ENCODE data around the gene CIAO2B.
"Not testable (repeated sequence)": the region's sequence is repeated elsewhere in the genome, so short reads cannot be mapped to it uniquely, and the experiment has no call there.

CIAO2B gene

DNA sequence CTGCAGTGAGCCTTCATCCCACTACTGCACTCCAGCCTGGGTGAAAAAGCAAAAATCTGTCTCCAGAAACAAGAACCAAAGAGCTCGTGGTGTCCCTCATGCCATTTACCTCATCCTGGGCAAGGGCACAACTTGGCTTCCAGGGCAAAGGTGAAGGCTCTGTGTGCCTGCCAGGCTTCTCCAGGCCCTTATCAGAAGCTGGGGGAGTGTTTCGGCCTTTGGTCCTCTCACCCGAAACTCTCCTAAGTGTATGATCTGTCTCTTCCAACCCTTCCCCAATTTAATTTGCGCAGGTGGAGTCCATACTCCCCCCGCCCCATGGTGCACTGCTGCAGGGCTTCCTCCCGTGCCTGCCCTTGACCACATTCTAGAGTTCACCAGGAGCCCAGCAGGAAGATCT, 2.3 kb upstream of the CIAO2B start:
- DNase-seq (ENCODE audit: low read depth) = no peak
- no peak overlapping the region; the same call in 1 of the 2 replicates for H3K4me3 ChIP-seq (ENCODE audit: low read depth, low read length)
- TF ChIP-seq, protein P1, sequence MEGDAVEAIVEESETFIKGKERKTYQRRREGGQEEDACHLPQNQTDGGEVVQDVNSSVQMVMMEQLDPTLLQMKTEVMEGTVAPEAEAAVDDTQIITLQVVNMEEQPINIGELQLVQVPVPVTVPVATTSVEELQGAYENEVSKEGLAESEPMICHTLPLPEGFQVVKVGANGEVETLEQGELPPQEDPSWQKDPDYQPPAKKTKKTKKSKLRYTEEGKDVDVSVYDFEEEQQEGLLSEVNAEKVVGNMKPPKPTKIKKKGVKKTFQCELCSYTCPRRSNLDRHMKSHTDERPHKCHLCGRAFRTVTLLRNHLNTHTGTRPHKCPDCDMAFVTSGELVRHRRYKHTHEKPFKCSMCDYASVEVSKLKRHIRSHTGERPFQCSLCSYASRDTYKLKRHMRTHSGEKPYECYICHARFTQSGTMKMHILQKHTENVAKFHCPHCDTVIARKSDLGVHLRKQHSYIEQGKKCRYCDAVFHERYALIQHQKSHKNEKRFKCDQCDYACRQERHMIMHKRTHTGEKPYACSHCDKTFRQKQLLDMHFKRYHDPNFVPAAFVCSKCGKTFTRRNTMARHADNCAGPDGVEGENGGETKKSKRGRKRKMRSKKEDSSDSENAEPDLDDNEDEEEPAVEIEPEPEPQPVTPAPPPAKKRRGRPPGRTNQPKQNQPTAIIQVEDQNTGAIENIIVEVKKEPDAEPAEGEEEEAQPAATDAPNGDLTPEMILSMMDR (IDR thresholded peaks at IDR 0.05; ENCODE audit: control insufficient read depth, extremely low read depth, insufficient read depth) = no peak

DNA sequence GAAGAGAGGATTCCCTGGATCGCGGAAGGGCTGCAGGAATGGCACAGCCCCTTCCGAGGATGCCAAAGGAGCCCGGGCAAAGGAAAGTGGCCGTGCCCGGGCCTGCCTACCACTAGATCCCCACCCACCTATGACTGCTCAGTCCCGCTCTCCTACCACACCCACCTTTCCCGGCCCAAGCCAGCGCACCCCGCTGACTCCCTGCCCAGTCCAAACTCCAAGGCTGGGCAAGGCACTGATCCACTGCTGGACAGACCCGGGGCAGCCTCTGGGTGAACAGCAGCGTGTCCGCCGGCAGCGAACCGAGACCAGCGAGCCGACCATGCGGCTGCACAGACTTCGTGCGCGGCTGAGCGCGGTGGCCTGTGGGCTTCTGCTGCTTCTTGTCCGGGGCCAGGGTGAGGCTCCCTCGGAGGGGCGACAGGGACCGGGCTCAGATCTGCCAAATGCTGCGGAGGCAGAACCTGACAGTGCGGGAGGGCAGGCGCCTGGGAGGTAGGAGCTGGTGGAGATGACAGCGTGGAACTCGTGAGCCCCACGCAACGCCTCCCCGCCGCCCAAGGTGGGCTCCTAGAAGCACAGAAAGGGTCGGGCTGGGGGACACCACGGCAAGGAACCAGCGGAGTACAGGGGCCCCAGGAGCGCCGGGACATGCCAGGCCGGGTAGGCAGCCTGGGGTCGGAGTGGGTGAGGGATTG, 1.3 kb upstream of the CIAO2B start, which contains the start of gene CES2:
Gene CES2, plus strand, starts transcription at position 203 of the 698 bp plus-strand sequence. Its CDS starts 120 bp downstream, at position 323.
- peak within 1 kb of the TSS; percentile 98 for H3K4me3 ChIP-seq (ENCODE audit: low read depth, low read length)
- no peak for DNase-seq (ENCODE audit: low read depth)
- TF ChIP-seq, protein P1 (IDR thresholded peaks at IDR 0.05; ENCODE audit: control insufficient read depth, extremely low read depth, insufficient read depth) = no peak

DNA sequence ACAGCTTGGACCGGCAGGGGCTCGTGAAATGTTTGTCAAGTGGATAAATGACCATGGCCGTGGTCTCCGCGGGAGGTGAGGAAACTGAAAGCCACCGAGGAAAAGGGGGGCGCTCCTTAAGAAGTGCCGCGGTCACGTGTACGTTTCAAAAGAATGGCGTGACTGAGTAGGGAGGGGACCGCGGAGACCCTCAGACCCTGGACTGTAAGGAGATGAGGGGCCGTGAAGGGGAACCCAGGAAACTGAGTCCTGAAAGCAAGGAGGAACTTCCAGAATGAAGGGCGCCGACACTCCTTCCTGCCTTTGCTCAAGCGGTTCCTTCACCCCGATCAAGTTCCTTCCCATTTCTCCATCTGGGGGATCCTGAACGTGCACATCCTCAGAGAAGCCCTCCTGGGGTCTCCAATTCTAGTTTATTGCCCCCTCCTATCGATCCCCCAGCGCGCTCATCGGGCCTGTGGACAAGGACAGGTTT, 674 bp upstream of the CIAO2B start:
- not testable (repeated sequence) for DNase-seq (ENCODE audit: low read depth)
- peak overlapping the region; percentile 98 for H3K4me3 ChIP-seq (ENCODE audit: low read depth, low read length)

DNA sequence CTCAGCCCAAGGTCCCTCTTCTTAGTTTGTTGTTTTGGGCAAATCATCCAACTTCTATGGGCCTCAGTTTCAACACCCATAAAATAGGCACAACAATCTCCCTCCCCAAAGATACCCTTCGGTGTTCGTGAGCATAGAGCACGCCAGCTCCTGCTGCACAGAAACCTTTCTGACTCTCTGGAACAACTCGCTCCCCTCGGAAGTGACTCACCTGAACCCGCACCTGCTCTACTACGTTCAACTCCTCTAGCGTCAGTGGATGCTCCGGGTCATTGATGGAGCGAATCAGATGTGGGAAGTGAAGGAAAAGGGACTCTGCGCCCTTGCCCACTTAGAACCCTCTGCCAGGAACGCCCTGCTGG, 445 bp downstream of the CIAO2B start:
- peak overlapping the region; percentile 98 for H3K4me3 ChIP-seq (ENCODE audit: low read depth, low read length)
- no peak for DNase-seq (ENCODE audit: low read depth)
- TF ChIP-seq, protein P1 (IDR thresholded peaks at IDR 0.05; ENCODE audit: control insufficient read depth, extremely low read depth, insufficient read depth) = no peak

DNA sequence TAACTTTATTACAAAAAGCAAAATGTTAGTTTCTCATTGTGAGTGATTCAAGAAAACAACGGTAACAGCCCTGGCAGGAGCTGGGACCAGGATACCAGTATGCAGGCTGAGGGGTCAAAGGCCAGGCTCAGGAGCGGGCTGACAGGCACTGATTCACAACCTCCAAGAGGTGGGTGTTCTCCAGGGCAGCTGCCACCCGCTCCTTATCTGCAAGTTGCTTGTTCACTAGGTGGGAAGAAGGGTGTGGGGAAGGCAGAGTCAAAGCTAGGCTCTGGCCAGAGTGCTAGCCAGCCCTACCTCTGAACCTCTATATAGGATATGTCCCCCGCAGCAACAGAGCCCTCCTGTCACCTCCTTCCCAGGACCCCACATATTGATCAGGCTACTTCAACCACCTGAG, 2.1 kb downstream of the CIAO2B start:
- TF ChIP-seq, protein P1 (IDR thresholded peaks at IDR 0.05; ENCODE audit: control insufficient read depth, extremely low read depth, insufficient read depth) = no peak
- H3K4me3 ChIP-seq (ENCODE audit: low read depth, low read length) = no peak overlapping the region
- DNase-seq (ENCODE audit: low read depth) = no peak

DNA sequence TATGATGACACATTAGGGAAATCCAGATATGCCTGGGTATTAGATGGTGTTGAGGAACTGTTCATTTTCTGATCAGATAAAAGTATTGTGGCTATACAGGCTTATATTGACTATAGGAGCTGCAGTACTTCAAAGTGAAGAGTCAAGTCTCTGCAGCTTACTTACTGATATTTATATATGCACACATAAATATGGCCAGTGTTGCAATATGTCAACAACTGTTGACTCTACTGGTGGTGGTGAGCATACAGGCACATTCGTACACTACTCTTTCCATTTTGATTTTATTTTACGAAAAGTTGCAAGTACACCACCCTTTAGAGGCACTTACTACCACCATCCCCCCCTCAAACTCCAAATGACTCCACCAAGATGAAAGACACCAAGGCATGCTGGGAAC, 2.5 kb downstream of the CIAO2B start:
- H3K4me3 ChIP-seq (ENCODE audit: low read depth, low read length) = no peak overlapping the region
- TF ChIP-seq, protein P1 (IDR thresholded peaks at IDR 0.05; ENCODE audit: control insufficient read depth, extremely low read depth, insufficient read depth) = no peak
- DNase-seq (ENCODE audit: low read depth) = no peak

DNA sequence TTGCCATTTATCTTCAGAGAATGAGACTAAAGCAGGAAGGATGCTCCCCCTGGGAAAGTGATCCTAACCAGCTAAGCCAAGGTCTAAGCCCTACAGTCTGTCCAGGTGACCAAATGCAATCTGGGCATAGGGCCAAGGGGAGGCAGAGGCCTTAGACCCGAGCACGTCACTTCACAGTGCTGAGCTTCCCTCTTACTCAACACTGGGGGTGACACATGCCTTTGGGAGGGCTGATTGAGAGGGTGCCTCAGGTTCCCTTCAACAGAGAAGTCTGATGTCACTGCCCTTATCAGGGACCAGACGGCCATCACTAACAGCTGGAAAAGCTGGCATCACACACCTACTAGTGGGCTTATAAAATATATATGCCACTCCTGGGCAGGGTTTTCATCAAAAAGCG, 4.0 kb downstream of the CIAO2B start:
- no peak overlapping the region for H3K4me3 ChIP-seq (ENCODE audit: low read depth, low read length)
- no peak for DNase-seq (ENCODE audit: low read depth)
- TF ChIP-seq, protein P1 (IDR thresholded peaks at IDR 0.05; ENCODE audit: control insufficient read depth, extremely low read depth, insufficient read depth) = no peak

Data from LNCaP clone FGC (cell line).